Panc1 (cell line): ENCODE results near the gene ITM2C. TPM values are rescaled to one million over a fixed set of nuclear protein-coding genes. Genes with fewer than 3 reads are reported as not detected.

ENCODE experiments used
- ATAC-seq: fragments of 200-7000 bp; cut with Tn5 transposase; 2 replicates; pipeline ENCODE4 v1.9.1; 2020; ENCODE audit warnings: mild to moderate bottlenecking, moderate library complexity
- BruUV-seq: library from RNA; stranded (reverse); fragments of 400-500 nt; replicated peaks from 2 replicates; lab custom pipeline; 2021; lab: Mats Ljungman, UMichigan
- CTCF ChIA-PET: fragments of 300-600 bp; sonication (Branson Sonifier 250); formaldehyde crosslinking; loops from one replicate; lab custom pipeline; 2022; ENCODE audit warnings: antibody characterized with exemption; lab: Charles Lee
- POLR2A ChIA-PET: fragments of 300-600 bp; sonication (Branson Sonifier 250); formaldehyde crosslinking; loops from one replicate; lab custom pipeline; 2022; ENCODE audit warnings: antibody characterized with exemption; lab: Charles Lee
- DNase-seq: peaks from one replicate; pipeline ENCODE4 v3.0.0-alpha.2; 2010; ENCODE audit warnings: low read depth, low spot score
- H3K27ac ChIP-seq: 2 replicates; pipeline ENCODE4 v1.5.1; 2011; ENCODE audit warnings: mild to moderate bottlenecking, low read length, inconsistent platforms
- H3K27me3 ChIP-seq: fragments of 200-500 bp; sonication (Bioruptor generic); 2 replicates; pipeline ENCODE4 v1.6.0; 2014; ENCODE audit warnings: low read length, inconsistent platforms; ENCODE audit not compliant: control insufficient read depth, insufficient read depth
- H3K36me3 ChIP-seq: fragments of 200-500 bp; sonication (Bioruptor generic); 2 replicates; pipeline ENCODE4 v1.5.1; 2014; ENCODE audit warnings: inconsistent platforms, mild to moderate bottlenecking, low read length, moderate library complexity; ENCODE audit not compliant: control insufficient read depth, insufficient read depth
- H3K4me1 ChIP-seq: 2 replicates; pipeline ENCODE4 v1.5.1; 2011; ENCODE audit warnings: inconsistent platforms, mild to moderate bottlenecking, low read length, moderate library complexity; ENCODE audit not compliant: control insufficient read depth, insufficient read depth
- H3K4me3 ChIP-seq, 2 experiments: 2 replicates each; pipeline ENCODE4 v1.5.1; 2011 to 2012; ENCODE audit warnings: low read depth in 2 of 2, low read length in 2 of 2, mild to moderate bottlenecking in 2 of 2, inconsistent platforms in 1 of 2, moderate library complexity in 1 of 2
- H3K9me3 ChIP-seq: fragments of 200-500 bp; sonication (Bioruptor generic); 2 replicates; pipeline ENCODE4 v1.5.1; 2014; ENCODE audit warnings: low read depth, mild to moderate bottlenecking, inconsistent platforms, low read length, moderate library complexity; ENCODE audit not compliant: control insufficient read depth, insufficient read depth
- CTCF ChIP-seq: fragments of 450-650 bp; IDR thresholded peaks from 2 replicates; pipeline ENCODE4 v1.5.1; 2017; ENCODE audit warnings: mild to moderate bottlenecking
- POLR2AphosphoS5 ChIP-seq: IDR thresholded peaks from 2 replicates; pipeline ENCODE4 v1.6.1; 2012; ENCODE audit warnings: mild to moderate bottlenecking, low read depth, low read length, moderate library complexity
- REST ChIP-seq, 2 experiments: IDR thresholded peaks; 2 replicates each; pipeline ENCODE4 v1.6.1; 2011 to 2012; ENCODE audit warnings: low read depth in 2 of 2, control low read depth in 1 of 2, low read length in 1 of 2, mild to moderate bottlenecking in 1 of 2, moderate library complexity in 1 of 2; ENCODE audit not compliant: insufficient read depth in 1 of 2
- SIN3A ChIP-seq: IDR thresholded peaks from 2 replicates; pipeline ENCODE4 v1.6.1; 2012; ENCODE audit warnings: low read depth, mild to moderate bottlenecking, low read length, moderate library complexity, borderline replicate concordance; ENCODE audit not compliant: insufficient read depth
- TCF7L2 ChIP-seq: IDR thresholded peaks from 2 replicates; pipeline ENCODE4 v1.6.1; 2011; ENCODE audit warnings: mild to moderate bottlenecking, low read depth, low read length, inconsistent platforms
- in situ Hi-C: cut with HindIII; loops from 2 replicates; pipeline ENCODE4 v1.10.0; 2016; ENCODE audit warnings: low sequenced_read_pairs, low pct_unique_long_range_greater_than_20kb
- intact Hi-C: fragments of 100-400 bp; cut with micrococcal nuclease; formaldehyde crosslinking; loops from one replicate; pipeline ENCODE4 v1.10.0; 2022; ENCODE audit not compliant: unreplicated experiment
- total RNA-seq: library from RNA; stranded (reverse); gene quantifications from one replicate; pipeline ENCODE4 v1.2.1, GENCODE V29; 2021; ENCODE audit not compliant: unreplicated experiment

The ITM2C gene
- total RNA-seq, 1 experiment from 2014 or later = 114 TPM

- Histone ChIP-seq H3K27me3 (no peaks in the 10 kb centered on the region), H3K27ac (no peak overlapping the region), H3K4me1 (no peaks in the 10 kb centered on the region), H3K9me3 (no peaks in the 10 kb centered on the region), H3K4me3 (no peak overlapping the region), H3K36me3 (no peaks in the 10 kb centered on the region)
- no TSS peak for BruUV-seq
- ATAC-seq = no peak
- POLR2A ChIA-PET = interaction anchor here (0.5 to 0.6 kb wide), 2 partner anchors 43 to 819 kb away, joined by 3 to 7 read pairs; no protein-coding TSS in a partner anchor
- TF ChIP-seq SIN3A = no peak
- no peak for TF ChIP-seq POLR2AphosphoS5
- intact Hi-C loops = no loop called here
- no peak for DNase-seq
- CTCF ChIA-PET = no interaction called here
- in situ Hi-C loops = no loop called here
These were observed 33.4 kb downstream of the ITM2C start for GRCh38 chr2:230898016-230898712.

GRCh38 chr2:230898713-230899091, 34.0 kb downstream of the ITM2C start:
- ChIA-PET POLR2A (interaction anchor here (0.5 kb wide), 1 partner anchor 43 kb away, joined by 7 read pairs; no protein-coding TSS in a partner anchor), CTCF (no interaction called here)
- Histone ChIP-seq H3K4me3 (no peak overlapping the region), H3K36me3 (no peaks in the 10 kb centered on the region), H3K9me3 (no peaks in the 10 kb centered on the region), H3K27ac (no peak overlapping the region), H3K27me3 (no peaks in the 10 kb centered on the region), H3K4me1 (no peaks in the 10 kb centered on the region)
- ATAC-seq = no peak
- BruUV-seq = no TSS peak
- no peak for TF ChIP-seq SIN3A
- TF ChIP-seq POLR2AphosphoS5 = no peak
- TF ChIP-seq TCF7L2 = no peak
- TF ChIP-seq REST (IDR thresholded peaks at IDR 0.05; ENCODE audit: insufficient read depth in 1 of 2, low read depth in 2 of 2, low read length in 1 of 2) = no peak
- no peak for TF ChIP-seq CTCF
- no peak for DNase-seq
- in situ Hi-C loops (no loop called here), intact Hi-C loops (no loop called here)

- ChIA-PET CTCF (no interaction called here), POLR2A (no interaction called here)
- H3K27ac ChIP-seq = no peak overlapping the region
- H3K4me3 ChIP-seq = no peak overlapping the region
- no peaks in the 10 kb centered on the region for H3K9me3 ChIP-seq
- intact Hi-C loops = no loop called here
- no peak for ATAC-seq
- TF ChIP-seq TCF7L2 = no peak
- TF ChIP-seq SIN3A = no peak
- TF ChIP-seq REST (IDR thresholded peaks at IDR 0.05; ENCODE audit: insufficient read depth in 1 of 2, low read depth in 2 of 2, low read length in 1 of 2) = no peak
- TF ChIP-seq POLR2AphosphoS5 = no peak
- TF ChIP-seq CTCF = no peak
- no peaks in the 10 kb centered on the region for H3K36me3 ChIP-seq
- in situ Hi-C loops = no loop called here
- no peaks in the 10 kb centered on the region for H3K4me1 ChIP-seq
- BruUV-seq = no TSS peak
- H3K27me3 ChIP-seq = no peaks in the 10 kb centered on the region
- no peak for DNase-seq
These were observed 34.5 kb downstream of the ITM2C start for GRCh38 chr2:230899287-230899686.
